Esophagus muscularis mucosa (tissue), 4 donors: Measurements from ENCODE around the gene ZNG1F.

Source experiments
- EP300 ChIP-seq: sonication (generic); formaldehyde crosslinking; IDR thresholded peaks from one replicate; pipeline ENCODE4 v1.6.1; 2017; ENCODE audit warnings: antibody characterized with exemption
- POLR2A ChIP-seq: fragments of 450-650 bp; IDR thresholded peaks from one replicate; pipeline ENCODE4 v1.6.1; 2017; ENCODE audit warnings: antibody characterized with exemption, moderate library complexity, mild to moderate bottlenecking, low read depth
- POLR2AphosphoS5 ChIP-seq, 2 donors: sonication (generic); formaldehyde crosslinking; IDR thresholded peaks; one replicate each; pipeline ENCODE4 v1.6.1; 2017; ENCODE audit warnings: antibody characterized with exemption in 2 of 2
- TF ChIP-seq, protein P1 (sequence below), 3 experiments: fragments of 200-600 bp in 2 of 3; fragments of 450-650 bp in 1 of 3; sonication (generic) in 2 of 3; IDR thresholded peaks; one replicate each; pipeline ENCODE4 v1.5.1; 2017 to 2019; ENCODE audit warnings: antibody characterized with exemption in 3 of 3, mild to moderate bottlenecking in 2 of 3, moderate library complexity in 1 of 3

DNA sequence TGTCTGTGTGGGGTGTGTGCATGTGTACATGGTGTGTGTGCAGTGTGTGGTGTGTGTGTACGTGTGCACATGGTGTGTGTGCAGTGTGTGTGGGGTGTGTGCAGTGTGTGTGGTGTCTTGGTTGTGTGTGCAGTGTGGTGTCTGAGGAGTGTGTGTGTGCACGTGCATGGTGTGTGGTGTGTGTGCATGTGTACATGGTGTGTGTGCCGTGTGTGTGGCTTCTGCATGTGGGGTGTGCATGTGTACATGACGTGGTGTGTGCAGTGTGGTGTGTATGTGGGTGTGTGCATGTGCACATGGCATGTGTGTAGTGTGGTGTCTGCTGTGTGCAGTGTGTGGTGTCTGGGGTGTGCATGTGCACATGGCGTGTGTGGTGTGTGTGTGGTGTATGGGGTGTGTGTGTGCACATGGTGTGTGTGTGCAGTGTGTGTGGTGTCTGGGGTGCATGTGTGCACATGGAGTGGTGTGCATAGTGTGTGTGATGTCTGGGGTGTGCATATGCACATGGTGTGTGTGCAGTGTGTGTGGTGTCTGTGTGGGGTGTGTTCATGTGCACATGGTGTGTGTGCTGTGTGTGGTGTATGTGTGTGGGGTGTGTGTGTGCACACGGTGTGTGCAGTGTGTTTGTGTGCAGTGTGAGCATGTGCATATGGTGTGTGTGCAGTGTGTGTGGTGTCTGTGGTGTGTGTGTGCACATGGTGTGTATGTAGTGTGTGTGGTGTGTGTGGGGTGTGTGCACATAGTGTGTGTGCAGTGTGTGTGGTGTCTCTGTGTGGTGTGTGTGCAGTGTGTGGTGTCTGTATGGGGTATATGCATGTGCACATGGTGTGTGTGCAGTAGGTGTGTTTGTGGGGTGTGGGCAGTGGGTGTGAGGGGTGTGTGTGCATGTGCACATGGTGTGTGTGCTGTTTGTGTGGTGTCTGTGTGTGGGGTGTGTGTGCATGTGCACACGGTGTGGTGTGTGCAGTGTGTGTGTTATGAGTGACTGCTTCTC is 40.6 kb upstream of the ZNG1F start:
- TF ChIP-seq, protein P1, sequence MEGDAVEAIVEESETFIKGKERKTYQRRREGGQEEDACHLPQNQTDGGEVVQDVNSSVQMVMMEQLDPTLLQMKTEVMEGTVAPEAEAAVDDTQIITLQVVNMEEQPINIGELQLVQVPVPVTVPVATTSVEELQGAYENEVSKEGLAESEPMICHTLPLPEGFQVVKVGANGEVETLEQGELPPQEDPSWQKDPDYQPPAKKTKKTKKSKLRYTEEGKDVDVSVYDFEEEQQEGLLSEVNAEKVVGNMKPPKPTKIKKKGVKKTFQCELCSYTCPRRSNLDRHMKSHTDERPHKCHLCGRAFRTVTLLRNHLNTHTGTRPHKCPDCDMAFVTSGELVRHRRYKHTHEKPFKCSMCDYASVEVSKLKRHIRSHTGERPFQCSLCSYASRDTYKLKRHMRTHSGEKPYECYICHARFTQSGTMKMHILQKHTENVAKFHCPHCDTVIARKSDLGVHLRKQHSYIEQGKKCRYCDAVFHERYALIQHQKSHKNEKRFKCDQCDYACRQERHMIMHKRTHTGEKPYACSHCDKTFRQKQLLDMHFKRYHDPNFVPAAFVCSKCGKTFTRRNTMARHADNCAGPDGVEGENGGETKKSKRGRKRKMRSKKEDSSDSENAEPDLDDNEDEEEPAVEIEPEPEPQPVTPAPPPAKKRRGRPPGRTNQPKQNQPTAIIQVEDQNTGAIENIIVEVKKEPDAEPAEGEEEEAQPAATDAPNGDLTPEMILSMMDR (IDR thresholded peaks at IDR 0.05): no peak
- TF ChIP-seq POLR2AphosphoS5 (IDR thresholded peaks at IDR 0.05) (no peak), POLR2A (no peak), EP300 (no peak)
